ENCODE measurements around the gene NRK.

Gene NRK

DNA sequence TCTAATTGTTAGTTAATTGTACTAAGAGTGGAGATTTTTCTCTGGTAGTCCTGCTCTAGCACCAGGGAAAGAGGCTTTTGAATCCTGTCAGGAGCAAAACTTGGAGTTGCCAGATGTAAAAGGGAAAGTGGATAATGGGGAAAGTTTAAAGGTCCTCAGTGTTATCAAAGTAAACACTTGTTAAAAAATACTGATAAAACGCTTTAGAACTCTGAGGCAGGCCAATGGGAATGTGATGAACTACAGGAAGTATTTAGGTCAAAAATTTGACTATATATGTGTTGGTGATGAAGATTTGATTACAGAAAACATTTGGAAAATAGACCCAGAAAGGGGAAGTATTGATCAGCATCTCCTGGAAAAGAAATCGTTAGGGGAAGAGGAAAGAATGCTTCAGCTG, 183.3 kb downstream of the NRK start:
- no peak overlapping the region for H3K4me3 ChIP-seq (replicated peaks; ENCODE audit: low read depth, low read length)
- TF ChIP-seq, protein P1, sequence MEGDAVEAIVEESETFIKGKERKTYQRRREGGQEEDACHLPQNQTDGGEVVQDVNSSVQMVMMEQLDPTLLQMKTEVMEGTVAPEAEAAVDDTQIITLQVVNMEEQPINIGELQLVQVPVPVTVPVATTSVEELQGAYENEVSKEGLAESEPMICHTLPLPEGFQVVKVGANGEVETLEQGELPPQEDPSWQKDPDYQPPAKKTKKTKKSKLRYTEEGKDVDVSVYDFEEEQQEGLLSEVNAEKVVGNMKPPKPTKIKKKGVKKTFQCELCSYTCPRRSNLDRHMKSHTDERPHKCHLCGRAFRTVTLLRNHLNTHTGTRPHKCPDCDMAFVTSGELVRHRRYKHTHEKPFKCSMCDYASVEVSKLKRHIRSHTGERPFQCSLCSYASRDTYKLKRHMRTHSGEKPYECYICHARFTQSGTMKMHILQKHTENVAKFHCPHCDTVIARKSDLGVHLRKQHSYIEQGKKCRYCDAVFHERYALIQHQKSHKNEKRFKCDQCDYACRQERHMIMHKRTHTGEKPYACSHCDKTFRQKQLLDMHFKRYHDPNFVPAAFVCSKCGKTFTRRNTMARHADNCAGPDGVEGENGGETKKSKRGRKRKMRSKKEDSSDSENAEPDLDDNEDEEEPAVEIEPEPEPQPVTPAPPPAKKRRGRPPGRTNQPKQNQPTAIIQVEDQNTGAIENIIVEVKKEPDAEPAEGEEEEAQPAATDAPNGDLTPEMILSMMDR (IDR thresholded peaks at IDR 0.05; ENCODE audit: low read length, missing control alignments), result no peak
- DNase-seq (ENCODE audit: low read depth), result no peak

DNA sequence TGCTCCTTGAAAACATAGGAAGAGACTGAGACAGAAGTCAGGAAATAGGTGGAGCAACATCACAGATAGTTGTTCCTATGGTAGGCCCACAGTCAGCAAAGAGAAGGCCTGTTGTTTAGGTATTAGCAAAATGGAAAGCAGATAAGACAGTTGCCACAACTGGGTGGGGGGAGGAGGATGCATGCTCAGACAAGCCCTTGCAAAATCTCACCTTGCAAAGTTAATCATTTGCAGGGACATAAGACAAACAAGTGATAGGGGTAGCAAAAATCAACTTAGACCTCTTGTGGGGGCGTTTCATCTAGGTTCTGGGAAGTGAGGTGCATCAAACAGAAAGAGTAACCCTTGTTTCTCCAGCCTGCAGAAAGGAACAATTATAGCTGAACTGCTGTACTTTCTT, 185.5 kb downstream of the NRK start:
- TF ChIP-seq, protein P1 (IDR thresholded peaks at IDR 0.05; ENCODE audit: low read length, missing control alignments), result no peak
- H3K4me3 ChIP-seq (replicated peaks; ENCODE audit: low read depth, low read length), result no peak overlapping the region
- no peak for DNase-seq (ENCODE audit: low read depth)

Measured in fibroblast of pulmonary artery (primary cell).